Muscle of back (tissue), 11 donors: Measurements from ENCODE around the gene MAGED2. TPM values are rescaled to one million over a fixed set of nuclear protein-coding genes. Genes with fewer than 3 reads are reported as not detected.
"Not testable (repeated sequence)": the region's sequence is repeated elsewhere in the genome, so short reads cannot be mapped to it uniquely, and the experiment has no call there.

Experiments
- DNase-seq, 3 donors: peaks; one replicate each; pipeline versions ENCODE4 v3.0.0 to v3.0.0-alpha.2; 2013
- polyA plus RNA-seq, 10 donors: library from polyadenylated mRNA; unstranded; fragments of 120-200 nt; gene quantifications; one replicate each; pipeline ENCODE4 v1.2.1, GENCODE V29; 2013; ENCODE audit not compliant: insufficient read length in 10 of 10

MAGED2 gene
- polyA plus RNA-seq, 10 donors = 791 to 1,000 (median 915) TPM

DNA sequence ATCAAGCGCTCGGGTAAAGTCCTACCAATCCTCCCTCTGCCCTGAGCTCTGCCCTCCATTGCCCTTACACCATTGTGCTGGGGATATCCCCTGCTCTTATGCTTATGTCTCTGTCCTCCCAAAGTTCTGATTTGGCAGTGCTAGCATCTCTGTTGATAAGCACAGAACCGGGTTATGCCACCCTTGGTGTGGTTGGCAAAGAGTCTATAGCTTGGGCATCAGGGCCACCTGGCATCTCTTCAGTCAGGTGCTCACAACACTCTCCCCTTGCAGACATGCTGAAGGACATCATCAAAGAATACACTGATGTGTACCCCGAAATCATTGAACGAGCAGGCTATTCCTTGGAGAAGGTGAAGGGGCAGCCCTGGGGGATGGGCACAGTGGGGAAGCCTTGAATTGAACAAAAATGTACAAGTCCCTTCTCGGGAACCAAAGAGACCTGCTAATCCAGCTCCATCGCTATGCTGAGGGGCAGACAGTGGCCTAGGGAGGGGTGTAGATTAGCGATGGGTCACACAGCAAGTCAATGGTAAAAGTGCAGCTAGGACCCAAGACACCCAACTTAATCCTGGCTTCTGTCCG is 3.8 kb downstream of the MAGED2 start:
- no peak for DNase-seq

DNA sequence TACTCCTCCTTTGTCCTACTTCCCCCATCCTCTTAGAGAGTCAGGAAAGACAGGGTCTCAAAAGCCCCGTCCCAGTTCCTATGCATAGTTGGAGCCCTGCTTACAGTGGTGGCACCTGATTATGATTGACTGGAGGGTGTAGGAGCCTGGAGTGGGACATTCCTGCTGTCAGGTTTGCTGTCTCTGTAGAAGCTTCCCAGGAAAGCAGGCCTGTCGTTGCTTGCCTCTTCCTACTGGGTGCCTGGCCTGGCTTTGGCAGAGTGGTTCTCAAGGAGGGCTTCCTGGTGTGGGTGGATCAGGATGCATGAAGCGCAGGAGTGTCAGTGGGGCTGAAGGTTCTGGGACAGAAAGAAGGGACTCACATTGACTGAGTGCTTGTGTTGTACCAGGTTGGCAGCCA is 4.8 kb downstream of the MAGED2 start:
- no peak for DNase-seq

DNA sequence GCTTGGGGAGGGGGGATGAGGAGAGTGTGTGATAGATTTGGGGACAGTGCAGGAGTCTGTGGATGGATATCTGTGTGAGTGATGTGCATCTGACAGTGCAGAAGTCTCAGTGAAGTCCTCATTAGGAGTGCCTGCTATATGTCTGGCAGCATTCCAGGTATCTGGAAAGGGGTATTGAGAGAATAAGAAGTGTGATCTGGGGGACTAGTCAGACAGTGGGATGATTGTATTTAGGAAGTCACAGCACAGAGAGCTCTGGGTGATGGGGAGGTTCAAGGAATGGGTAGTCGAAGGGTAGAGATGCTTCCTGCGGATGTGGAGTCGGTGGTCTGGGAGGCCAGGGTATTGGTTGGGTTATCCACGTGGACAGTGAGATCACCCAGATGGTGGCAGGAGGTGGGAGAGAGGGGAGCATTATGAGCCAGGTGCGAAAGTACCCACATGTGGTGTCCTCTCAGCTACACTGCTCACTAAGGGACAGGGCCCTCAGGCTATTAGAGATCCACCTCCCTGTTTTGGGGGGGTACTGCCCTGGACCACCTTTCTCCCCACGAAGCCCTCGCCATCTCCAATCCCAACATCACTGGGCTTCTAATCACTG is 9.8 kb downstream of the MAGED2 start:
- DNase-seq = peak in 2 of 3 donors; percentile 26 to 49

DNA sequence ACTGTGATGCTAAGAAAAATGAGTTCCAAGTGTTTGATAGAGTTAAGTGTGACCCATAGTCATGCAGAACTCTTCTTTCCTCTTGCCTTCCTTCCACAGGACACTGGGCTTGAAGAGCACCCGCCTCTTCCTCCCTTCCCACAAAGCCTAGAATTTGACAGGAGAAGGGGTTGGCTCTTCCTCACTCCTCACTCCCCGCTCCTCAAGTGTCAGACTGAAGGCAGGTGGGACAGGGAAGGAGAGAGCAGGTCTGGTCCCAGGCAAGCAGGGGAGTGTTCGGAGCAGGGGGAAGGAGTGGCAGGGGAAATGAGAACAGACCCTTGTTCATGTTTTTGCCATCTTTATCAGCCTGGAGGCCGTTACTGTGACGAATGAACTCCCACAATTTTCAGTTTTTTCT is 10.7 kb downstream of the MAGED2 start:
- DNase-seq = peak in 1 of 3 donors; percentile 13

DNA sequence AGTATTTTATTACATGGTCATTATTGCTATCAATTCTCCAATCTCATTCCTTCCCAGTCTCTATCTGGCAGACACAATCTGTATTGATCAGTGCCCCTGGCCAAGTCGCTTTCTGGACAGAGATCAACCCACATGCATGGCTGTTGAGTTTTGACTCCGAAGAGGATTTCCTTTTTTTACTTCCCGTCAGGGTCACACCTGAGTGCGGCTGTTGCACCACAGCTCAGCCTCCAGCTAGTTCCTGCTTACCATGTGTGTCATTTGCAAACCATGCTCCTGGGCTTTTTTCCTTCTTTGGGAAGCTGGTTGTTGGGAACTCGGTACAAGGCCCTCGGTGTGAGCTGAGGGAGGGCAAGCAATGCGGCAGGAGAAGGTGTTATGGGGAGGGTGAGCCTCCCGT is 11.7 kb downstream of the MAGED2 start:
- DNase-seq = no peak

- no peak for DNase-seq
Observed at GRCh38 chrX:54820737-54821136, 13.2 kb downstream of the MAGED2 start.

GRCh38 chrX:54821310-54821709 is 13.8 kb downstream of the MAGED2 start:
- DNase-seq = no peak

- no peak for DNase-seq
Observed at GRCh38 chrX:54824195-54824594, 16.6 kb downstream of the MAGED2 start.

GRCh38 chrX:54824722-54825121 is 17.2 kb downstream of the MAGED2 start:
- no peak for DNase-seq

DNA sequence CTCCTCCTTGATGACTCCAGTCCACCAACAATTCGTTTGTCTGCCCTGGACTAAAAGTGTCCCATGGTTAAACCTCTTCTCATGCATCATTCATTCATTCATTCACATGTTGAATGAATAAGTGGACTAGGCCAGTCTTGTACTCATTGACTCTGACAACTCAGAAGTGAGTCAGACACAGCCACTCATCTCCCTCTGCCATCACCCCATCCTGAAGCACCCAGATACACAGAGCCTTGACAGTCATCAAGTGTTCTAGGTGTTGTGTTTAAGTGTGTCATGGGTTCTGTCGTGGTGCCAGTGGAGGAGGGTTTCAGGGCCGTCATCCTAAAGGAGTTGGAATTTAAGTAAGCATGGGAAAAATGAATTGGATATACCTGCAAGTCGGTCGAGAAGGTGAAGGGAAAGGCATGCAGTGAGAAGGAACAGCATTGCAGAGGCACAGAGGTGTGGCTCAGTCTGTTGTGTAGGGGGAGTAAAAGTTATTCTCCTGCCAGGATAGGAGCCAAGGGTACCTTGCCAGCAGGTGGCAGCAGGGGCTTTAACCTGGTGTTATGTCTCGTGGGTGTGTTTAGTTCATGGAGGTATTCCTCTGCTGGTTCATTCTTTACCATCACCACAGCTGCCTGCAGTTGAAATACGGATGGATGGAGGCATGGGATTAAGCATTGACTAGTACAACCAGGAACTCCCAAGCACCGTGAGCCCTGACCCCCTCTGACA is 18.3 kb downstream of the MAGED2 start:
- DNase-seq = no peak

DNA sequence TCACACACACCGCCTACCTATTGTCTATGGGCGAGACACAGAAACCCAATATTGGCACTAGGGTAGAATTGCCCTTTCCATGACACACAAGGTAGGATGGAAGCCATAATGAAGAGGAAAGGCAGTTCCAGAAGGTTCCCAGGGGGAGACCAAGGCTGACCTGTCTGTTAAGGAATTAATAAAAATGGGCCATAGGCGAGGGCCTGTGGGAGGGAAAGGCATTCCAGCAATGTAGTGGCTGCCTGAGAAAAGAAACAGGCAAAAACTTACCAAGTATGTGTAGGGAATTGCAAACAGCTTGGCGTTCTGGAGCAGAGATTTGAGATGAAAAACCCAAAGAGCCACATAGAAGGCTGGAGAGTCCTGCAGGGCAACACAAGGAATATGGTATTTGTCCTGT is 19.1 kb downstream of the MAGED2 start:
- DNase-seq = no peak

- no peak for DNase-seq
Observed at GRCh38 chrX:54838583-54838982, 31.0 kb downstream of the MAGED2 start.

GRCh38 chrX:54841184-54841874 is 33.8 kb downstream of the MAGED2 start:
- peak in 2 of 3 donors; percentile 65 to 87 for DNase-seq

GRCh38 chrX:54842607-54843006 is 35.1 kb downstream of the MAGED2 start:
- DNase-seq = no peak

- no peak for DNase-seq
Observed at GRCh38 chrX:54843050-54843449, 35.5 kb downstream of the MAGED2 start.

DNA sequence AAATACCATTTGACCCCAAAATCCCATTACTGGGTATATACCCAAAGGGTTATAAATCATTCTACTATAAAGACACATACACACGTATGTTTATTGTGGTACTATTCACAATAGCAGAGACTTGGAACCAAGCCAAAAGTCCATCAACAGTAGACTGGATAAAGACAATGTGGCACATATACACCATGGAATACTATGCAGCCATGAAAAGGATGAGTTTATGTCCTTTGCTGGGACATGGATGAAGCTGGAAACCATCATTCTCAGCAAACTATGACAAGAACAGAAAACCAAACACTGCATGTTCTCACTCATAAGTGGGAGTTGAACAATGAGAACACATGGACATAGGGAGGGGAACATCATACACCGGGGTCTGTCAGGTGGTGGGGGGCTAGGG is 40.2 kb downstream of the MAGED2 start:
- DNase-seq = not testable (repeated sequence)

- DNase-seq = no peak
Observed at GRCh38 chrX:54865208-54865607, 57.7 kb downstream of the MAGED2 start.

Other genes with a start within 250 kb of the MAGED2 start
- gene ITIH6, start 9.5 kb upstream of the MAGED2 start, polyA plus RNA-seq = 1 to 10 TPM in 3 of 10 donors, under 1 TPM in 7; 0.58 to 1.4 (median 0.86) TPM
- 100 to 1,000 TPM in 5 of 10 donors, 10 to 100 TPM in 5; 87.0 to 147 (median 111) TPM for gene TRO, start 113.1 kb downstream of the MAGED2 start, polyA plus RNA-seq
- gene PFKFB1, start 186.4 kb downstream of the MAGED2 start, polyA plus RNA-seq = 1 to 10 TPM in 1 of 10 donors, under 1 TPM in 9; 0.18 to 1.7 (median 0.72) TPM
- 10 to 100 TPM in 2 of 10 donors, 1 to 10 TPM in 8; 7.3 to 11.9 (median 9.7) TPM for gene APEX2, start 192.6 kb downstream of the MAGED2 start, polyA plus RNA-seq
- 100 to 1,000 TPM in 1 of 10 donors, 10 to 100 TPM in 9; 19.2 to 181 (median 34.3) TPM for gene ALAS2, start 223.2 kb downstream of the MAGED2 start, polyA plus RNA-seq